Tibial nerve (tissue), 3 donors: ENCODE results near the gene FOLR1.

Experiments used
- CTCF ChIP-seq, 5 experiments: fragments of 200-600 bp in 3 of 5; fragments of 450-650 bp in 2 of 5; sonication (generic) in 3 of 5; IDR thresholded peaks; one replicate each; pipeline ENCODE4 v1.5.1; 2016 to 2019; ENCODE audit warnings: antibody characterized with exemption in 5 of 5, mild to moderate bottlenecking in 3 of 5, moderate library complexity in 2 of 5
- POLR2A ChIP-seq, 2 donors: fragments of 450-650 bp; IDR thresholded peaks; one replicate each; pipeline ENCODE4 v1.6.1; 2017; ENCODE audit warnings: antibody characterized with exemption in 2 of 2, mild to moderate bottlenecking in 2 of 2, moderate library complexity in 2 of 2

GRCh38 chr11:72157131-72157530, 34.8 kb upstream of the FOLR1 start:
- TF ChIP-seq CTCF (IDR thresholded peaks at IDR 0.05) (no peak), POLR2A (IDR thresholded peaks at IDR 0.05) (no peak)
